Measurements from ENCODE around the gene PLEKHM3.

The PLEKHM3 gene

GRCh38 chr2:207929923-207930322 is 95.4 kb downstream of the PLEKHM3 start:
- TF ChIP-seq ELF4 (IDR thresholded peaks at IDR 0.05) (no peak), FOXM1 (IDR thresholded peaks at IDR 0.05; ENCODE audit: borderline replicate concordance) (no peak), LEF1 (IDR thresholded peaks at IDR 0.05; ENCODE audit: borderline replicate concordance) (no peak), L3MBTL2 (conservative IDR thresholded peaks at IDR 0.05) (no peak), FOXA1 (IDR thresholded peaks at IDR 0.05) (no peak), BHLHE40 (IDR thresholded peaks at IDR 0.05; ENCODE audit: borderline replicate concordance) (no peak), TARDBP (IDR thresholded peaks at IDR 0.05) (no peak), CTBP1 (IDR thresholded peaks at IDR 0.05; ENCODE audit: borderline replicate concordance) (no peak), SP1 (IDR thresholded peaks at IDR 0.05) (no peak), ZNF384 (IDR thresholded peaks at IDR 0.05) (no peak)
- ChIA-PET POLR2A (no interaction called here), CTCF (interaction anchor here (0.8 kb wide), 2 partner anchors 111 to 512 kb away, joined by 3 read pairs; no protein-coding TSS in a partner anchor)
- DNase-seq (ENCODE audit: extremely low spot score): no peak

GRCh38 chr2:207928079-207928478 is 97.2 kb downstream of the PLEKHM3 start:
- POLR2A ChIA-PET: no interaction called here
- TF ChIP-seq FOXK2 (IDR thresholded peaks at IDR 0.05) (no peak), L3MBTL2 (conservative IDR thresholded peaks at IDR 0.05) (no peak), CTBP1 (IDR thresholded peaks at IDR 0.05; ENCODE audit: borderline replicate concordance) (no peak)
- no peak for DNase-seq (ENCODE audit: extremely low spot score)
- CTCF ChIA-PET: no interaction called here

GRCh38 chr2:207926989-207927300 is 98.4 kb downstream of the PLEKHM3 start:
- TF ChIP-seq NFRKB (IDR thresholded peaks at IDR 0.05) (no peak), CTBP1 (IDR thresholded peaks at IDR 0.05; ENCODE audit: borderline replicate concordance) (no peak), ARNT (IDR thresholded peaks at IDR 0.05) (no peak), PKNOX1 (IDR thresholded peaks at IDR 0.05) (no peak), ELF4 (IDR thresholded peaks at IDR 0.05) (no peak), BHLHE40 (IDR thresholded peaks at IDR 0.05; ENCODE audit: borderline replicate concordance) (no peak), TARDBP (IDR thresholded peaks at IDR 0.05) (no peak), FOXM1 (IDR thresholded peaks at IDR 0.05; ENCODE audit: borderline replicate concordance) (no peak), ZNF384 (IDR thresholded peaks at IDR 0.05) (no peak), SUZ12 (IDR thresholded peaks at IDR 0.05) (no peak)
- ChIA-PET CTCF (no interaction called here), POLR2A (no interaction called here)
- DNase-seq (ENCODE audit: extremely low spot score): peak; percentile 16

GRCh38 chr2:207926133-207926988 is 99.0 kb downstream of the PLEKHM3 start:
- CTCF ChIA-PET: no interaction called here
- DNase-seq (ENCODE audit: extremely low spot score): no peak

GRCh38 chr2:207925601-207926000 is 99.7 kb downstream of the PLEKHM3 start:
- DNase-seq (ENCODE audit: extremely low spot score): no peak
- ChIA-PET CTCF (interaction anchor here (0.7 kb wide), 1 partner anchor 10 kb away, joined by 3 read pairs; no protein-coding TSS in a partner anchor), POLR2A (no interaction called here)
- TF ChIP-seq FOXA1 (IDR thresholded peaks at IDR 0.05) (no peak), NFRKB (IDR thresholded peaks at IDR 0.05) (no peak), FOXK2 (IDR thresholded peaks at IDR 0.05) (no peak), ELF4 (IDR thresholded peaks at IDR 0.05) (no peak), ZNF384 (IDR thresholded peaks at IDR 0.05) (no peak), ARNT (IDR thresholded peaks at IDR 0.05) (no peak), PKNOX1 (IDR thresholded peaks at IDR 0.05) (no peak), LEF1 (IDR thresholded peaks at IDR 0.05; ENCODE audit: borderline replicate concordance) (no peak), L3MBTL2 (conservative IDR thresholded peaks at IDR 0.05) (no peak), SUZ12 (IDR thresholded peaks at IDR 0.05) (no peak), FOXM1 (IDR thresholded peaks at IDR 0.05; ENCODE audit: borderline replicate concordance) (no peak), HDGF (IDR thresholded peaks at IDR 0.05; ENCODE audit: borderline replicate concordance) (no peak), CTBP1 (IDR thresholded peaks at IDR 0.05; ENCODE audit: borderline replicate concordance) (no peak), SP1 (IDR thresholded peaks at IDR 0.05) (no peak), BHLHE40 (IDR thresholded peaks at IDR 0.05; ENCODE audit: borderline replicate concordance) (no peak), TARDBP (IDR thresholded peaks at IDR 0.05) (no peak)

More at GRCh38 chr2:207926133-207926988, 99.0 kb downstream of the PLEKHM3 start:
- no peak for TF ChIP-seq NFRKB (IDR thresholded peaks at IDR 0.05)
- no peak for TF ChIP-seq HDGF (IDR thresholded peaks at IDR 0.05; ENCODE audit: borderline replicate concordance)
- TF ChIP-seq FOXK2 (IDR thresholded peaks at IDR 0.05): no peak
- no peak for TF ChIP-seq CTBP1 (IDR thresholded peaks at IDR 0.05; ENCODE audit: borderline replicate concordance)
- no peak for TF ChIP-seq LEF1 (IDR thresholded peaks at IDR 0.05; ENCODE audit: borderline replicate concordance)
- peak; percentile 72 for TF ChIP-seq PKNOX1 (IDR thresholded peaks at IDR 0.05)
- TF ChIP-seq SP1 (IDR thresholded peaks at IDR 0.05): no peak
- POLR2A ChIA-PET: no interaction called here

GRCh38 chr2:207921606-207922005 is 103.7 kb downstream of the PLEKHM3 start:
- ChIA-PET CTCF (no interaction called here), POLR2A (no interaction called here)
- DNase-seq (ENCODE audit: extremely low spot score): no peak
- TF ChIP-seq SUZ12 (IDR thresholded peaks at IDR 0.05) (no peak), SP1 (IDR thresholded peaks at IDR 0.05) (no peak), ARNT (IDR thresholded peaks at IDR 0.05) (no peak)

- POLR2A ChIA-PET: no interaction called here
- DNase-seq (ENCODE audit: extremely low spot score): no peak
- TF ChIP-seq FOXA1 (IDR thresholded peaks at IDR 0.05) (no peak), LEF1 (IDR thresholded peaks at IDR 0.05; ENCODE audit: borderline replicate concordance) (no peak), TARDBP (IDR thresholded peaks at IDR 0.05) (no peak), HDGF (IDR thresholded peaks at IDR 0.05; ENCODE audit: borderline replicate concordance) (no peak), CTBP1 (IDR thresholded peaks at IDR 0.05; ENCODE audit: borderline replicate concordance) (no peak), ZNF384 (IDR thresholded peaks at IDR 0.05) (no peak), FOXM1 (IDR thresholded peaks at IDR 0.05; ENCODE audit: borderline replicate concordance) (no peak)
- CTCF ChIA-PET: no interaction called here
Measured at GRCh38 chr2:207920721-207921120, 104.6 kb downstream of the PLEKHM3 start.

All from HEK293T (cell line).